Heart left ventricle (tissue), 13 donors: ENCODE data around the gene MAPK13.

Experiments
- POLR2A ChIP-seq, 2 donors: fragments of 450-650 bp; IDR thresholded peaks; one replicate each; pipeline ENCODE4 v1.6.1; 2017; ENCODE audit warnings: antibody characterized with exemption in 2 of 2, mild to moderate bottlenecking in 2 of 2, moderate library complexity in 2 of 2
- TF ChIP-seq, protein P1 (sequence below), 12 donors: fragments of 200-600 bp; sonication (generic) in 4 of 12; IDR thresholded peaks; one replicate each; pipeline versions ENCODE4 v1.5.0 to v1.8.0; 2018 to 2022; ENCODE audit warnings: antibody characterized with exemption in 12 of 12, mild to moderate bottlenecking in 5 of 12
- donor health status: ischemic (EF 13 %, LVEDD 7.1; RV severe dilation, severe dysfunction).
- donor health status: DM: no; HTN: yes; CAD: no.
- donor health status: DM: no; HTN: no; CAD: no.
- donor health status: ischemic (EF 25% LVEDD 6.9; RV normal size, moderate dysfunction).
- donor health status: ischemic (EF 25% LVEDD 5.7; RV mildly dilated, moderate dysfunction).
- donor health status: ischemic (EF 35%, LVEDD 5.7; RV mildly dilated, moderate dysfunction).
- donor health status: nonischemic (EF 11% LVEDD 7.7; RV severe dilation, severe dysfunction).
- donor health status: DM: yes; HTN: yes; CAD: no.
- donor health status: PGD.
- donor health status: ischemic (EF 29% LVEDD 5.4; RV normal size, mild dysfunction).
- donor health status: nonischemic (EF 23%, LVEDD 6.1; RV moderate dilation, normal function).

DNA sequence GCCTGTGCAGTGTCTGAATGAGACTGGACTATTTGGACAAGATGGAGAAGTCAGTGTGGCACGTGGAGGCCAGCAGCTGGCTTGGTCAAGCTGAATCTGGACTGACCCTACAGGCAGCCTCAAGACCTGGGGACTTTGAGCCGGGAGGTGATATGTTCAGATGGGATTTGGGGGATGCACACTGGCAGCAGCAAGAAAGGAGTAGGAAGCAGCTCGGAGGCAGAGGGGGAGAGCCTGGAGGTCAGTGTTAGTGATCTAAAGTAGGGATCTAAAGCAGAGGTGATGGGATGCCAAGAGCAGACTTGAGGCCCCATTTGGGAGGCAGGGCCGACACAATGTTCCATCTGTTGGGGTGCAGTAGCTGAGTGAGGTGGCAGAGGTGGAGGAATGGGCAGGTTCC, 2.8 kb downstream of the MAPK13 start:
- TF ChIP-seq, protein P1, sequence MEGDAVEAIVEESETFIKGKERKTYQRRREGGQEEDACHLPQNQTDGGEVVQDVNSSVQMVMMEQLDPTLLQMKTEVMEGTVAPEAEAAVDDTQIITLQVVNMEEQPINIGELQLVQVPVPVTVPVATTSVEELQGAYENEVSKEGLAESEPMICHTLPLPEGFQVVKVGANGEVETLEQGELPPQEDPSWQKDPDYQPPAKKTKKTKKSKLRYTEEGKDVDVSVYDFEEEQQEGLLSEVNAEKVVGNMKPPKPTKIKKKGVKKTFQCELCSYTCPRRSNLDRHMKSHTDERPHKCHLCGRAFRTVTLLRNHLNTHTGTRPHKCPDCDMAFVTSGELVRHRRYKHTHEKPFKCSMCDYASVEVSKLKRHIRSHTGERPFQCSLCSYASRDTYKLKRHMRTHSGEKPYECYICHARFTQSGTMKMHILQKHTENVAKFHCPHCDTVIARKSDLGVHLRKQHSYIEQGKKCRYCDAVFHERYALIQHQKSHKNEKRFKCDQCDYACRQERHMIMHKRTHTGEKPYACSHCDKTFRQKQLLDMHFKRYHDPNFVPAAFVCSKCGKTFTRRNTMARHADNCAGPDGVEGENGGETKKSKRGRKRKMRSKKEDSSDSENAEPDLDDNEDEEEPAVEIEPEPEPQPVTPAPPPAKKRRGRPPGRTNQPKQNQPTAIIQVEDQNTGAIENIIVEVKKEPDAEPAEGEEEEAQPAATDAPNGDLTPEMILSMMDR (IDR thresholded peaks at IDR 0.05) = no peak
- TF ChIP-seq POLR2A (IDR thresholded peaks at IDR 0.05) = no peak
